ENCODE data around the gene SENP1.
A peak's percentile ranks its signal among the peaks of the same experiment; 100 is the strongest.

Gene SENP1

GRCh38 chr12:48018618-48018995, 87.3 kb downstream of the SENP1 start:
- no peak for DNase-seq (ENCODE audit: low read depth, low spot score)

- DNase-seq (ENCODE audit: low read depth, low spot score): no peak
Measured at GRCh38 chr12:48017921-48018617, 87.8 kb downstream of the SENP1 start.

GRCh38 chr12:48017496-48017895, 88.4 kb downstream of the SENP1 start:
- no peak for DNase-seq (ENCODE audit: low read depth, low spot score)

- DNase-seq (ENCODE audit: low read depth, low spot score): no peak
Measured at GRCh38 chr12:48016373-48017020, 89.4 kb downstream of the SENP1 start.

- no peak for DNase-seq (ENCODE audit: low read depth, low spot score)
Measured at GRCh38 chr12:48015954-48016353, 89.9 kb downstream of the SENP1 start.

- DNase-seq (ENCODE audit: low read depth, low spot score): no peak
Measured at GRCh38 chr12:48015129-48015528, 90.8 kb downstream of the SENP1 start.

GRCh38 chr12:48013287-48013686, 92.6 kb downstream of the SENP1 start:
- no peak for DNase-seq (ENCODE audit: low read depth, low spot score)

- DNase-seq (ENCODE audit: low read depth, low spot score): no peak
Measured at GRCh38 chr12:48012070-48012469, 93.8 kb downstream of the SENP1 start.

- DNase-seq (ENCODE audit: low read depth, low spot score): no peak
Measured at GRCh38 chr12:48010366-48010970, 95.4 kb downstream of the SENP1 start.

GRCh38 chr12:48009471-48009870, 96.4 kb downstream of the SENP1 start:
- DNase-seq (ENCODE audit: low read depth, low spot score): no peak

GRCh38 chr12:48008950-48009349, 96.9 kb downstream of the SENP1 start:
- DNase-seq (ENCODE audit: low read depth, low spot score): no peak

GRCh38 chr12:48008349-48008748, 97.5 kb downstream of the SENP1 start:
- peak; percentile 47 for DNase-seq (ENCODE audit: low read depth, low spot score)

- no peak for DNase-seq (ENCODE audit: low read depth, low spot score)
Measured at GRCh38 chr12:48007206-48007605, 98.7 kb downstream of the SENP1 start.

GRCh38 chr12:48005750-48006021, 100.2 kb downstream of the SENP1 start:
- DNase-seq (ENCODE audit: low read depth, low spot score): no peak

- peak; percentile 69 for DNase-seq (ENCODE audit: low read depth, low spot score)
Measured at GRCh38 chr12:48005001-48005749, 100.7 kb downstream of the SENP1 start.

- DNase-seq (ENCODE audit: low read depth, low spot score): peak; percentile 84
Measured at GRCh38 chr12:48004053-48004941, 101.6 kb downstream of the SENP1 start, which contains the start of gene COL2A1. Gene COL2A1 (minus strand): TSS chr12:48004476. CDS start chr12:48004321, 155 bp downstream.

- peak; percentile 41 for DNase-seq (ENCODE audit: low read depth, low spot score)
Measured at GRCh38 chr12:48003226-48004052, 102.4 kb downstream of the SENP1 start.

- peak; percentile 81 for DNase-seq (ENCODE audit: low read depth, low spot score)
Measured at GRCh38 chr12:48002773-48003218, 103.1 kb downstream of the SENP1 start.

- DNase-seq (ENCODE audit: low read depth, low spot score): peak; percentile 71
Measured at GRCh38 chr12:48002414-48002730, 103.5 kb downstream of the SENP1 start.

All from ELF-1 (cell line).